ENCODE data around the gene HOXD11. TPM values are rescaled to one million over a fixed set of nuclear protein-coding genes. Genes with fewer than 3 reads are reported as not detected.
A peak's percentile ranks its signal among the peaks of the same experiment; 100 is the strongest.

Gene HOXD11
- total RNA-seq, 1 donor from 2014 or later: not detected

- no peak for TF ChIP-seq CTCF (IDR thresholded peaks at IDR 0.05; ENCODE audit: unreplicated experiment)
- Mint-ChIP-seq H3K36me3 (ENCODE audit: low read depth, unreplicated experiment) (peaks cover 4% of the 10 kb centered on the region), H3K4me3 (ENCODE audit: unreplicated experiment) (no peak overlapping the region), H3K27me3 (ENCODE audit: unreplicated experiment) (peaks cover 44% of the 10 kb centered on the region), H3K9me3 (ENCODE audit: unreplicated experiment) (no peaks in the 10 kb centered on the region), H3K27ac (ENCODE audit: unreplicated experiment) (peak overlapping the region; percentile 19), H3K4me1 (ENCODE audit: unreplicated experiment) (peaks cover 19% of the 10 kb centered on the region)
- DNase-seq (ENCODE audit: low spot score): no peak
These were observed 15.5 kb upstream of the HOXD11 start for GRCh38 chr2:176091329-176092258.

- Mint-ChIP-seq H3K9me3 (ENCODE audit: unreplicated experiment) (no peaks in the 10 kb centered on the region), H3K27ac (ENCODE audit: unreplicated experiment) (peak within 1 kb of the TSS; percentile 19), H3K36me3 (ENCODE audit: low read depth, unreplicated experiment) (no peaks in the 10 kb centered on the region), H3K4me1 (ENCODE audit: unreplicated experiment) (peaks cover 22% of the 10 kb centered on the region), H3K4me3 (ENCODE audit: unreplicated experiment) (no peak within 1 kb of the TSS), H3K27me3 (ENCODE audit: unreplicated experiment) (peaks cover 36% of the 10 kb centered on the region)
- DNase-seq (ENCODE audit: low spot score): no peak
- no peak for TF ChIP-seq CTCF (IDR thresholded peaks at IDR 0.05; ENCODE audit: unreplicated experiment)
These were observed 14.6 kb upstream of the HOXD11 start, which contains the start of gene HOXD13 for GRCh38 chr2:176092270-176093144. Gene HOXD13, plus strand, starts transcription at chr2:176092721. Its CDS starts 170 bp downstream, at chr2:176092891.

- Mint-ChIP-seq H3K4me3 (ENCODE audit: unreplicated experiment) (no peak overlapping the region), H3K9me3 (ENCODE audit: unreplicated experiment) (no peaks in the 10 kb centered on the region), H3K4me1 (ENCODE audit: unreplicated experiment) (peaks cover 29% of the 10 kb centered on the region), H3K36me3 (ENCODE audit: low read depth, unreplicated experiment) (no peaks in the 10 kb centered on the region), H3K27ac (ENCODE audit: unreplicated experiment) (peak overlapping the region; percentile 74), H3K27me3 (ENCODE audit: unreplicated experiment) (peaks cover 41% of the 10 kb centered on the region)
- DNase-seq (ENCODE audit: low spot score): no peak
- no peak for TF ChIP-seq CTCF (IDR thresholded peaks at IDR 0.05; ENCODE audit: unreplicated experiment)
These were observed 13.8 kb upstream of the HOXD11 start for GRCh38 chr2:176093145-176093897.

- Mint-ChIP-seq H3K4me3 (ENCODE audit: unreplicated experiment) (peak overlapping the region; percentile 49), H3K9me3 (ENCODE audit: unreplicated experiment) (no peaks in the 10 kb centered on the region), H3K36me3 (ENCODE audit: low read depth, unreplicated experiment) (no peaks in the 10 kb centered on the region), H3K27ac (ENCODE audit: unreplicated experiment) (peak overlapping the region; percentile 74), H3K27me3 (ENCODE audit: unreplicated experiment) (peaks cover 41% of the 10 kb centered on the region), H3K4me1 (ENCODE audit: unreplicated experiment) (peaks cover 32% of the 10 kb centered on the region)
- no peak for TF ChIP-seq CTCF (IDR thresholded peaks at IDR 0.05; ENCODE audit: unreplicated experiment)
- no peak for DNase-seq (ENCODE audit: low spot score)
These were observed 13.2 kb upstream of the HOXD11 start for GRCh38 chr2:176093898-176094249.
